ENCODE results near the gene LIPC.

LIPC gene

GRCh38 chr15:58458076-58458475, 26.3 kb downstream of the LIPC start:
- no peak for DNase-seq (ENCODE audit: low read depth)

- no peak for DNase-seq (ENCODE audit: low read depth)
Measured at GRCh38 chr15:58459045-58459444, 27.3 kb downstream of the LIPC start.

GRCh38 chr15:58459560-58459959, 27.8 kb downstream of the LIPC start:
- DNase-seq (ENCODE audit: low read depth), result no peak

- DNase-seq (ENCODE audit: low read depth), result no peak
Measured at GRCh38 chr15:58460116-58460790, 28.5 kb downstream of the LIPC start.

GRCh38 chr15:58460872-58461271, 29.1 kb downstream of the LIPC start:
- DNase-seq (ENCODE audit: low read depth), result no peak

- DNase-seq (ENCODE audit: low read depth), result no peak
Measured at GRCh38 chr15:58462547-58462946, 30.8 kb downstream of the LIPC start.

GRCh38 chr15:58462973-58463663, 31.3 kb downstream of the LIPC start:
- no peak for DNase-seq (ENCODE audit: low read depth)

GRCh38 chr15:58463815-58464650, 32.2 kb downstream of the LIPC start:
- no peak for DNase-seq (ENCODE audit: low read depth)

- DNase-seq (ENCODE audit: low read depth), result no peak
Measured at GRCh38 chr15:58465070-58465469, 33.3 kb downstream of the LIPC start.

GRCh38 chr15:58465866-58466517, 34.2 kb downstream of the LIPC start:
- no peak for DNase-seq (ENCODE audit: low read depth)

GRCh38 chr15:58466566-58466965, 34.8 kb downstream of the LIPC start:
- no peak for DNase-seq (ENCODE audit: low read depth)

GRCh38 chr15:58467121-58467721, 35.4 kb downstream of the LIPC start:
- no peak for DNase-seq (ENCODE audit: low read depth)

- DNase-seq (ENCODE audit: low read depth), result no peak
Measured at GRCh38 chr15:58467722-58468423, 36.1 kb downstream of the LIPC start.

GRCh38 chr15:58469432-58470353, 37.9 kb downstream of the LIPC start:
- no peak for DNase-seq (ENCODE audit: low read depth)

GRCh38 chr15:58471348-58471747, 39.6 kb downstream of the LIPC start:
- no peak for DNase-seq (ENCODE audit: low read depth)

GRCh38 chr15:58472221-58472620, 40.4 kb downstream of the LIPC start:
- no peak for DNase-seq (ENCODE audit: low read depth)

GRCh38 chr15:58472821-58473581, 41.2 kb downstream of the LIPC start:
- DNase-seq (ENCODE audit: low read depth), result peak; percentile 11

- no peak for DNase-seq (ENCODE audit: low read depth)
Measured at GRCh38 chr15:58473724-58474123, 41.9 kb downstream of the LIPC start.

GRCh38 chr15:58474741-58475323, 43.0 kb downstream of the LIPC start:
- no peak for DNase-seq (ENCODE audit: low read depth)

Data from activated T-cell treated with anti-CD3 and anti-CD28 coated beads for 1 hour (primary cell).